Choroid plexus epithelial cell (primary cell): ENCODE data around the gene FOXD1.

Experiments
- DNase-seq: peaks from one replicate; pipeline ENCODE4 v3.0.0-alpha.2; 2010; ENCODE audit warnings: low read depth
- H3K4me3 ChIP-seq: 2 replicates; pipeline ENCODE4 v1.5.1; 2011; ENCODE audit warnings: low read depth, mild to moderate bottlenecking, control low read depth, low read length, moderate library complexity
- TF ChIP-seq, protein P1 (sequence below): conservative IDR thresholded peaks from 2 replicates; pipeline ENCODE4 v1.5.1; 2011; ENCODE audit warnings: low read depth, mild to moderate bottlenecking, control low read depth, inconsistent platforms, low read length, moderate library complexity

Gene FOXD1

DNA sequence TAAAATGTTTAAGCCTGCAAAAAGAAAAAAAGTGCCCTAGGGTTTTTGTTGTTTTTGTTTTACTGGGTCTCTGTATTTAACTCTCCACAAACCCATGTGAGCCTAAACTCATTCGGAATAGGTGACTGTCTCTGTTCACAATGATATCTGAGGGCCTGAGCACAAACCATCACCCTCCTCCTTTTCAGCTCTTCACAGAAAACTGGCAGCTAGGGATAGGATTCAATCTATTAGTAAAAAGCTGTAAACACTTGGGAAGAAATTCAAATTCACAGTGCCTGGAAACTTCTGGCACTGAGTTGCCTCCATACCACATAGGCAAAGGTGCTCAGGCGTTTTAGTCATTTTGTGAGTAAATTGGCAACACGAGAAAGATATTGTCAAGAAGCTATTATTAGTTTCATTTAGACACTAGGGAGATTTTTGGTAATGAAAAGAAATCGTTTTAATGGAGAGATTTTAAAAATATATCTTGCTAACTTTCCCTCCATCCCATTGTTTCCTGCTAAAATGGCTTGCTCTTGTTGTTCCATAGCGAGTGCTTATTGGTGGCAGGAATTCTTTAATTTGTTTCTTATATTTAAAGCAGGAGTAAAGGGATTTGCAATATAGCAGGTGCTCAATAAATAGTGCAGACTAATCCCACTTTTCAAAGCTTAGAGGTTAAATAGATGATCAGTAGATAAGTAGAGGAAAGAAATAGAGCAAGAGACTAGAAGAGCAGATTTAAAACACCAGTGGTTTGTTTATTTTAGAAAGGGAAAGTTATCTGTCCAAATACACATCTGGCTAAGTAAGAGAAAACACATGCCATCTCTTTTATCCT lies 9.7 kb downstream of the FOXD1 start:
- no peak overlapping the region for H3K4me3 ChIP-seq
- TF ChIP-seq, protein P1, sequence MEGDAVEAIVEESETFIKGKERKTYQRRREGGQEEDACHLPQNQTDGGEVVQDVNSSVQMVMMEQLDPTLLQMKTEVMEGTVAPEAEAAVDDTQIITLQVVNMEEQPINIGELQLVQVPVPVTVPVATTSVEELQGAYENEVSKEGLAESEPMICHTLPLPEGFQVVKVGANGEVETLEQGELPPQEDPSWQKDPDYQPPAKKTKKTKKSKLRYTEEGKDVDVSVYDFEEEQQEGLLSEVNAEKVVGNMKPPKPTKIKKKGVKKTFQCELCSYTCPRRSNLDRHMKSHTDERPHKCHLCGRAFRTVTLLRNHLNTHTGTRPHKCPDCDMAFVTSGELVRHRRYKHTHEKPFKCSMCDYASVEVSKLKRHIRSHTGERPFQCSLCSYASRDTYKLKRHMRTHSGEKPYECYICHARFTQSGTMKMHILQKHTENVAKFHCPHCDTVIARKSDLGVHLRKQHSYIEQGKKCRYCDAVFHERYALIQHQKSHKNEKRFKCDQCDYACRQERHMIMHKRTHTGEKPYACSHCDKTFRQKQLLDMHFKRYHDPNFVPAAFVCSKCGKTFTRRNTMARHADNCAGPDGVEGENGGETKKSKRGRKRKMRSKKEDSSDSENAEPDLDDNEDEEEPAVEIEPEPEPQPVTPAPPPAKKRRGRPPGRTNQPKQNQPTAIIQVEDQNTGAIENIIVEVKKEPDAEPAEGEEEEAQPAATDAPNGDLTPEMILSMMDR: no peak
- no peak for DNase-seq

DNA sequence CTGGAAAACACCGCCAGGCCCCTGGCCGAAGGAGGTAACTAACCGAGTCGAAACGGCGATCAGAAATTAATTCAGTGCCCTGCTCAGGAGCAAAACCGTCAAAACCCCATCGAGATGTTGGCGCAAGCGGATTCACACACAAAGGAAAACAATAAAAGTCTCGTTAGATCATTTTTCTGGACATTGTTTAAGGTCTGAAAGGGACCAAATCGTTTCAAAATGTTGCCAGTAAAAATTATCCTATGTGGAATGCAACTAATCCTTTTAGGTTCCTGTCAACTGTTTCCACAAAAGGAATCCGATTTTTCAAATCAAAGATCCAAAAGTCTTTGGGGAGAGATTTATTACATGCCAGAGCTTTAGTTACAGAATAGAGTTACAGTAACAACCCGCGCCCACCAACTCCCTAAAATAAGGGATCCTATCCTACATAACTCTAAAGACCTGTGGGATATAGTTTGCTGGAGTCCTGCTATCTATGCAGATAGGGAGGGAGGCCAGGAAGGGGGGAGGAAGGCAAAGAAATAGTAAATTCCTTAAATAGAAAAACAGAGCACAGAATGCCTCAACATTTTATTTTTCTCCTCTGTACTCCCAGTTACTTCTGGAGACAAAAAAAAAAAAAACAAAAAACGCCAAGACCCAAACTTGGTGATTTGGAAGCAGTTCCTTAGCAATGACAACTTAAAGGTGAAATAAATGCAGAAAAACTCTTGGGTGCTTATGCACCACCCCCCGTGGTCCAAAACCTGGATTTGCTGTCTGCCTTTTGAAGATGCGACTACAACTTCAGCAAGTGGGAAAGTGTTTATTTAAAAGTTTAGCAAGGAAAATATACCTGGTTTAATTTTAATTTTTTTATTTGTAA lies 10.6 kb downstream of the FOXD1 start:
- DNase-seq: peak; percentile 36
- TF ChIP-seq, protein P1: no peak
- H3K4me3 ChIP-seq: peak overlapping the region; percentile 51

DNA sequence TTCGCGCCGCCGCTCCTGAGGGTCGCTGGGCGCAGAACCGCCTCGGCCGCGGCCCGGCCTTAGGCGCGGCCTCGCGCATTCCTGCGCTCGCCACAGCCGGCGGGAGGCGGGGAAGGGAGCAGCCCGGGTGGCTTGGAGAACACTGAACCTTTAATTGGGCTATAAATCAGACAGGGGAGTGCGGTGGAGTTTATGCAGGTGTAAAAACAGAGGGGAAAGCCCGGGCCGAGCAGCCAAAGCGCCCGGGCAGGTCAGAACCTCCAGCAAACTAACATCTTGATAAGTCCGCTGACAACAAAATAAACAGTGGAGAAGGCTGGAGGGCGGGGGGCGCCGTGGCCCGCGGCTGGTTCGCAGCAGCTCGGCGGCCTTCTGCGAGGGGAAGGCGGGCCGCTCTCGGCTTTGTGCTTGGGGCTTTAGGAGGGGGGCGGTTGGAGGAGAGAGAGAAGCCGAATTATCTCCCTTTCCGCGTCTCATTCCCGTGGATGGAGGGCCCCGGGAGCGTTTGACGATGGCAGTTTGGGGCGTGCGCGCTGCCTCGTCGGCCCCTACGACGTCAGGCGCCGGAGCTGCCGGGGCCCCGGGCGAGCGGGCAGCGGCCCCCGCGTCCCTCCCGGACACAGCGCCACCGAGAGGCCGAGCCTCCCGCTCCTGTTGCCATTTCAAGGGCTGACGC lies 11.3 kb downstream of the FOXD1 start:
- peak; percentile 88 for DNase-seq
- TF ChIP-seq, protein P1: peak; percentile 64
- peak overlapping the region; percentile 51 for H3K4me3 ChIP-seq

DNA sequence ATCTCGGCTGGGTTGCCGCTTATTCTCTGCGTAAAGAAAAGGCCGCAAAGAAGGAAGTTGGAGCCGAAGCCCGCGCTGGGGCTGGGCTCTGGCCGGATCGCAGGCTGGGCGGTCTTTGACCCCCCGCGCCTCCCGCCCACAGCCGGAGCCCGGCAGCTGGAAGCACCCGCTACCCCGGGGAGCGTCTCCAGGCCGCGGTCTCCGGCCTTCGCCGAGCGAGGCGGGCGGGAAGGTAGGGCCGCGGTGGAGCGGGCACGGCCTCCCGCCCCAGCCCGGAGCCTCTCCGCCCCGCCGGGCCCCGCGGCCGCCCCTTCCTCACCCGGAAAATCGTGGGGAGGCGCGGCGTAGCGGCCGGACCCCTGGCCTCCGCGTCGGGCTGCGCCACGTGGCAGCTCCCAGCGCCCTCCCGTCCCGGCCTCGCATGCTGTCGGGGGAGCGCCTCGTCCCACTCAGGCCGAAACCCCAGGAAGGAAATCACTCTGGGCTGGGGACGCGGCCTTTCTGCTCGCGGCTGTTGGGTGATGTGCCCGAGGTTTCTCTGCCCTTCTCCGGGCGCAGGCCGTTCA lies 12.0 kb downstream of the FOXD1 start:
- H3K4me3 ChIP-seq: peak overlapping the region; percentile 51
- TF ChIP-seq, protein P1: no peak
- DNase-seq: peak; percentile 52

DNA sequence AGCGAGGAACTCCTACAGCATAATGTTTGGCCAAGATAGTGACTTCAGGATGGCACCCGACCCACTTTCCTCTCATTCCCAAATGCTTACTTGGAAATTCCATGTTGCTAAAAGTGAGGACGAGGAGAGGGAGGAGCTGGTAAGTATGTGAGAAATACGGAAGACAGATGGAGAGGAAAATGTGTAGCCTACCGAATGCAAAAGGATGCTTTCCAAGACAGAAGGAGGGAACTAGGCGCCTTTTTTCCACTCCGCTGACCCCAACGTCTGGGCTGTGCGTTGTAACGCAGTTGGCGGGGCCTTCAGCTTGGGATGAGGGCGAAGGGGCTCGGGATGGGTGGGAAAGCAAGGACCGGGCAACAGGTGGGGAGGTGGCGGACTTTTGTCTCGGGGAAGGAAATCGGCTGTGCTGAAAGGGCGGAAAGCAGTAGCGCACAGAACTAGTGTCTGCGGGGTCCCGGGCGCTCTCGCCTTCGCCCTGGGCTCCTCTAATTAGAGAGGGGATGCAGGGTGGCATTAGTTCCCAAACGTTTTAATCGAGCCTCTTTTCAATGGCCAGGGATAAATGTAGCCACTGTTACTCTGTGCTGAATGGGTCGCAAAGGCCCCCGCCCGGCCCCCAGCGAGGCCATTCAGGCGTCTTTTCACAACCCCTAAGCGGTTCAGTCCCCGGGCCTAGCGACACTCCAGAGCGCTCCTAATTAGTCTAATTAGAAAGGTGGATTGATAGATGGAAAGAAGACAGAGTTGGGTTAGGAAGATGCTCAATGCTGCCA lies 12.6 kb downstream of the FOXD1 start:
- H3K4me3 ChIP-seq: peak overlapping the region; percentile 51
- DNase-seq: no peak
- TF ChIP-seq, protein P1: no peak

DNA sequence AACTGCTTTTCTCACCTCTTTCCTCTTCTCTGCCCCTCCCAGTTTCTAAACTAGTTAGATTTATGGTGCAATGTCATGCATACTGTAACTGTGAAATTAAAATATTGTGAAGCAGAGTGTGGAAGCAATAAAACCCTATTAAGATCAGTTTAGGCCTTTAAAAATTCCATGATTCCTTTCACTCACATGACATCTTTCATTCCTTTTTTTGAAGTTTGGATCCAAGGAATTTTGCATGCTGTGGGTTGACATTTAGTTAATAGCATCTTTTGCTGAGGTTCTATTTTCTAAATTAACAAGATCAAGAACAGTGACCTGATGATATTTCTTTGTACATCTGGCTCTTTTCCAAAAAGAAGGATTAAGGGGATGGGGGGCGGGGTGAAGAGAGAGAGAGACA lies 13.7 kb downstream of the FOXD1 start:
- no peak overlapping the region for H3K4me3 ChIP-seq
- DNase-seq: no peak
- TF ChIP-seq, protein P1: no peak
